ENCODE measurements around the gene SCAANT1. TPM values are rescaled to one million over a fixed set of nuclear protein-coding genes. Genes with fewer than 3 reads are reported as not detected.
A peak's percentile ranks its signal among the peaks of the same experiment; 100 is the strongest.

SCAANT1 gene
- total RNA-seq, 1 donor from 2014 or later, result not detected

- DNase-seq (ENCODE audit: extremely low spot score, unreplicated experiment), result no peak
- TF ChIP-seq CTCF (IDR thresholded peaks at IDR 0.05), result no peak
- Mint-ChIP-seq H3K27me3 (ENCODE audit: unreplicated experiment) (no peaks in the 10 kb centered on the region), H3K36me3 (ENCODE audit: unreplicated experiment) (peaks cover 12% of the 10 kb centered on the region), H3K27ac (ENCODE audit: unreplicated experiment) (no peak overlapping the region), H3K4me1 (ENCODE audit: unreplicated experiment) (peaks cover 19% of the 10 kb centered on the region), H3K9me3 (ENCODE audit: unreplicated experiment) (no peaks in the 10 kb centered on the region), H3K4me3 (ENCODE audit: unreplicated experiment) (no peak overlapping the region)
Measured at GRCh38 chr3:63934041-63934866, 22.1 kb upstream of the SCAANT1 start.

GRCh38 chr3:63933459-63933858 is 21.3 kb upstream of the SCAANT1 start:
- Mint-ChIP-seq H3K36me3 (ENCODE audit: unreplicated experiment) (peaks cover 12% of the 10 kb centered on the region), H3K9me3 (ENCODE audit: unreplicated experiment) (no peaks in the 10 kb centered on the region), H3K4me1 (ENCODE audit: unreplicated experiment) (peaks cover 18% of the 10 kb centered on the region), H3K27me3 (ENCODE audit: unreplicated experiment) (no peaks in the 10 kb centered on the region), H3K27ac (ENCODE audit: unreplicated experiment) (peak overlapping the region; percentile 35), H3K4me3 (ENCODE audit: unreplicated experiment) (no peak overlapping the region)
- no peak for TF ChIP-seq CTCF (IDR thresholded peaks at IDR 0.05)
- no peak for DNase-seq (ENCODE audit: extremely low spot score, unreplicated experiment)

- Mint-ChIP-seq H3K27ac (ENCODE audit: unreplicated experiment) (peak overlapping the region; percentile 42), H3K36me3 (ENCODE audit: unreplicated experiment) (peaks cover 12% of the 10 kb centered on the region), H3K4me3 (ENCODE audit: unreplicated experiment) (no peak overlapping the region)
Measured at GRCh38 chr3:63932509-63933212, 20.5 kb upstream of the SCAANT1 start.

GRCh38 chr3:63931290-63931689 is 19.1 kb upstream of the SCAANT1 start:
- Mint-ChIP-seq H3K4me3 (ENCODE audit: unreplicated experiment) (no peak overlapping the region), H3K4me1 (ENCODE audit: unreplicated experiment) (peaks cover 18% of the 10 kb centered on the region), H3K36me3 (ENCODE audit: unreplicated experiment) (peaks cover 14% of the 10 kb centered on the region), H3K9me3 (ENCODE audit: unreplicated experiment) (no peaks in the 10 kb centered on the region), H3K27ac (ENCODE audit: unreplicated experiment) (no peak overlapping the region), H3K27me3 (ENCODE audit: unreplicated experiment) (no peaks in the 10 kb centered on the region)
- TF ChIP-seq CTCF (IDR thresholded peaks at IDR 0.05), result no peak
- no peak for DNase-seq (ENCODE audit: extremely low spot score, unreplicated experiment)

More at GRCh38 chr3:63932509-63933212, 20.5 kb upstream of the SCAANT1 start:
- DNase-seq (ENCODE audit: extremely low spot score, unreplicated experiment), result no peak
- peaks cover 18% of the 10 kb centered on the region for H3K4me1 Mint-ChIP-seq (ENCODE audit: unreplicated experiment)
- H3K27me3 Mint-ChIP-seq (ENCODE audit: unreplicated experiment), result no peaks in the 10 kb centered on the region
- no peak for TF ChIP-seq CTCF (IDR thresholded peaks at IDR 0.05)
- H3K9me3 Mint-ChIP-seq (ENCODE audit: unreplicated experiment), result no peaks in the 10 kb centered on the region

Data from osteocyte (in vitro differentiated cells).